ENCODE measurements around the gene HDAC4. TPM values are rescaled to one million over a fixed set of nuclear protein-coding genes. Genes with fewer than 3 reads are reported as not detected.

The HDAC4 gene
- total and polyA plus RNA-seq, 2 of the 4 experiments (the other 2 are of a cell fraction): 4.1 to 7.2 TPM

DNA sequence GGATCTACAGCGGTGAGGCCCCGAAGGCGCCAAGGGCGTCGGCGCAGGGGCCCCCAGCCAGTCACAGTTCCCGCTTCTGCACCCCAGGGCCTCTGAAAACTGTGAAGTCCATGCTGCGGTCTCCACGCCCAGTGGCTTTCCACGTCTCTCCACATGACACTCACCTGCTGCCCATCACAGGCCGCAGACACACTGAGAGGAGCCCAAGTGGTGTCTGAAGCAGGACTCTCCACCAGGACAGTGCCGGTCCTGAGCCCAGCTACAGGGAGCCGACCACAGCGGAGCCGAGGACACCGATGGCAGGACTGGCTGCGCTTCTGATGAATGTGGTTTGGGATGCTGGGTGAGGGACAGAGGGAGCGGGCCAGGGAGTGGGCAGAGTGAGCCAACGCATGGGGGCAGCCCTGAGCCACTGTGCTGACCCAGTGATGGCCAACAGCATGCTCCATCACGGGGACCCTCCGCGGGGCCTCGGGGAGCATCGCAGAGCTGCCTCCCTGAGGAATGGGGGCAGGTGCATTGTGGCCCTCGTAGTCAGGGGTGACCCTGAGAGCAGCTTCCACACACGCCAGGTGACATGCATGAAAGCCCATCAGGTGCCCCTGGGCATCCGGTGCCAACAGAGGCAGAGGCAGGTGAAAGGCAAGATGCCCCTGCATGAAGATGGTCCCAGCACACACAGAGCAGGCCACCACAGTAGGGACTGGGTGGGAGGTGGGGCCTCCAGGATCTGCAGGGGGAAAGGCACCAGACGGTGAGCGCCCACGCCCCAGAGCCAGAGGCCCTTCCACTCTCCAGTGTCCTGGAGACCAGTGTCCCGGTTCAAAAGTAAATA is 116.6 kb downstream of the HDAC4 start (continued):
- no peak for TF ChIP-seq SMC3 (IDR thresholded peaks at IDR 0.05; ENCODE audit: low read depth, low read length)

DNA sequence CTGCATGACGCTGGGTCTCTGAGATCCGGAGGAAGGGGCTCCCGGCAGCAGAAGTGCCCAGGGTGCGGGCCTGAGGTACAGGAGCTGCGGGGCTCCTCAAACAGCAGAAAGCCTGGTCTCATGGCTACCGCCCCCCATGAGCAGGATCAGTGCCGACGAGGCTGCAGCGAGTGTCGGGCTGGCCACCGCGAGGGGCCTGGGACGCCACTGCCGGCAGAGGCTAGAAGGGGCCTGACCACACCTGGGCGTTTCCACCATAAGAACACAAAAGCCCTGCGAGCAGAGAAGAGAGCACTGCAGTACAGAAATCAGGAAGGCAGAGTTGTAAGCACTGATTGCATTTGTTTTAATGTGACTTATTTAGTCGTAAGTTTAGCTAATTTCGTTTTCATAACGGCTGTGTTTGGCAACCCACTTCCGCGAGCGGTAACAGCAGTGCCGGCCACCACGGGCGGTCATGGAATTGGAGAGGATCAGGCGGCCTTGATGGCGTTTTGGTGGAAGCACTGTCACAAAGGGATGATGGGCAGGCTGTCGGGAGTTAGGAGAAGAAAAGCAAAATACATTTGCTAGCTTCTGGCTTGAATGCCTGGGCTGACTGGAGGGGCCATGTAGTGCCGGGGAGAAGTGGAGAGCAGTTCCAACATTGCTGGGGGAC is 117.4 kb downstream of the HDAC4 start:
- Histone ChIP-seq H3K18ac (ENCODE audit: low read depth, low read length) (no peak overlapping the region), H2BK20ac (ENCODE audit: low read depth, low read length) (no peak overlapping the region), H3K4me2 (ENCODE audit: low read depth, low read length) (no peak overlapping the region), H3K27me3 (ENCODE audit: control insufficient read depth, insufficient read depth, low read length) (no peaks in the 10 kb centered on the region), H3K9me3 (ENCODE audit: control insufficient read depth, insufficient read depth, low read length) (no peaks in the 10 kb centered on the region), H3K56ac (ENCODE audit: extremely low read depth, insufficient read depth, low read length) (no peak overlapping the region), H3K9ac (ENCODE audit: low read depth, low read length) (no peak overlapping the region), H3K9me1 (ENCODE audit: insufficient read depth, low read length) (peaks cover 28% of the 10 kb centered on the region), H3K4me1 (ENCODE audit: control insufficient read depth, insufficient read depth, low read length) (peaks cover 44% of the 10 kb centered on the region), H4K91ac (ENCODE audit: insufficient read depth, low read depth, low read length) (no peak overlapping the region), H3K14ac (replicated peaks; ENCODE audit: low read depth, low read length) (no peak overlapping the region), H4K20me1 (ENCODE audit: insufficient read depth, low read length) (no peaks in the 10 kb centered on the region), H3K36me3 (ENCODE audit: control insufficient read depth, insufficient read depth, low read length) (no peaks in the 10 kb centered on the region), H2AK5ac (ENCODE audit: low read depth, low read length) (0 out of 2 replicates have a peak overlapping the region, but pooled peaks have one; percentile 24), H3K79me1 (ENCODE audit: low read depth in 1 of 2, low read length in 2 of 2) (peaks cover 45 to 80% of the 10 kb centered on the region in 2 experiments), H3K27ac (ENCODE audit: insufficient read depth, low read length) (no peak overlapping the region), H3K4me3 (ENCODE audit: insufficient read depth, low read depth, low read length) (no peak overlapping the region), H2AFZ (replicated peaks; ENCODE audit: low read length, poor library complexity) (no peak overlapping the region), H4K8ac (ENCODE audit: low read depth in 2 of 2, low read length in 2 of 2) (no peak overlapping the region), H4K5ac (ENCODE audit: low read depth, low read length) (no peak overlapping the region), H2BK15ac (ENCODE audit: low read depth, low read length) (no peak overlapping the region), H2BK5ac (ENCODE audit: low read depth, low read length, poor library complexity, severe bottlenecking) (no peak overlapping the region), H2AK9ac (replicated peaks; ENCODE audit: low read depth, low read length, poor library complexity) (peak overlapping the region; percentile 32), H2BK120ac (ENCODE audit: low read depth, low read length) (peak overlapping the region; percentile 9; the same call in 1 of the 2 replicates), H3K23ac (ENCODE audit: low read depth, low read length) (no peak overlapping the region), H3K4ac (ENCODE audit: low read depth, low read length) (no peak overlapping the region; the same call in 1 of the 2 replicates)
- CTCF ChIA-PET: no interaction called here
- dilution Hi-C loops (cut with HindIII; ENCODE audit: low sequenced_read_pairs, unreplicated experiment) (no loop called here), intact Hi-C loops (cut with micrococcal nuclease) (no loop called here), in situ Hi-C loops (cut with MboI; ENCODE audit: low sequenced_read_pairs) (no loop called here)
- POLR2A ChIA-PET (ENCODE audit: unreplicated experiment): no interaction called here
- DNase-seq (no peak), ATAC-seq (ENCODE audit: low read depth) (no peak)
- TF ChIP-seq MXI1 (IDR thresholded peaks at IDR 0.05; ENCODE audit: borderline replicate concordance, low read depth, low read length) (no peak), SMC3 (IDR thresholded peaks at IDR 0.05; ENCODE audit: low read depth, low read length) (no peak), MAZ (IDR thresholded peaks at IDR 0.05; ENCODE audit: borderline replicate concordance, low read depth, low read length) (no peak), MAFK (IDR thresholded peaks at IDR 0.05; ENCODE audit: low read depth, low read length) (no peak), POLR2A (IDR thresholded peaks at IDR 0.05; ENCODE audit: low read depth, low read length) (no peak), BHLHE40 (IDR thresholded peaks at IDR 0.05; ENCODE audit: low read depth, low read length) (no peak), RCOR1 (IDR thresholded peaks at IDR 0.05; ENCODE audit: insufficient replicate concordance, low read length) (no peak), RAD21 (IDR thresholded peaks at IDR 0.05; ENCODE audit: low read length) (no peak), RFX5 (IDR thresholded peaks at IDR 0.05; ENCODE audit: low read depth, low read length) (no peak), CEBPB (IDR thresholded peaks at IDR 0.05; ENCODE audit: low read depth, low read length) (no peak), CHD1 (IDR thresholded peaks at IDR 0.05; ENCODE audit: low read depth, low read length) (no peak), NFE2L2 (IDR thresholded peaks at IDR 0.05; ENCODE audit: low read depth, low read length) (no peak)
- TF ChIP-seq, protein P1, sequence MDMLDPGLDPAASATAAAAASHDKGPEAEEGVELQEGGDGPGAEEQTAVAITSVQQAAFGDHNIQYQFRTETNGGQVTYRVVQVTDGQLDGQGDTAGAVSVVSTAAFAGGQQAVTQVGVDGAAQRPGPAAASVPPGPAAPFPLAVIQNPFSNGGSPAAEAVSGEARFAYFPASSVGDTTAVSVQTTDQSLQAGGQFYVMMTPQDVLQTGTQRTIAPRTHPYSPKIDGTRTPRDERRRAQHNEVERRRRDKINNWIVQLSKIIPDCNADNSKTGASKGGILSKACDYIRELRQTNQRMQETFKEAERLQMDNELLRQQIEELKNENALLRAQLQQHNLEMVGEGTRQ (IDR thresholded peaks at IDR 0.05; ENCODE audit: low read depth, low read length): no peak
- no TSS peak for BruUV-seq (replicated peaks)
- WGBS, 2 experiments (ENCODE audit: extremely low coverage in 2 of 2, insufficient read length in 1 of 2): 95% methylated on average over 8 of the region's 29 CpGs; no CpG with 5 or more reads in 1 of the 2 experiments

All from IMR-90 (cell line).